GM21786 (cell line): ENCODE data around the gene IL1F10.

ENCODE experiments used
- ATAC-seq: cut with Tn5 transposase; IDR thresholded peaks from one replicate; pipeline ENCODE4 v1.9.1; 2021; ENCODE audit not compliant: unreplicated experiment

IL1F10 gene

GRCh38 chr2:113067681-113068080 lies at the start of gene IL1F10:
Gene IL1F10, plus strand, starts transcription at chr2:113067970. Its CDS starts 4,769 bp downstream, at chr2:113072739.
- no peak for ATAC-seq

- no peak for ATAC-seq
Observed at GRCh38 chr2:113018509-113018908, 49.3 kb upstream of the IL1F10 start.

GRCh38 chr2:113021312-113021711 lies 46.5 kb upstream of the IL1F10 start:
- ATAC-seq, result no peak

- ATAC-seq, result no peak
Observed at GRCh38 chr2:113024764-113025163, 43.0 kb upstream of the IL1F10 start.

- ATAC-seq, result no peak
Observed at GRCh38 chr2:113025737-113026136, 42.0 kb upstream of the IL1F10 start.

- no peak for ATAC-seq
Observed at GRCh38 chr2:113027691-113028090, 40.1 kb upstream of the IL1F10 start.

- no peak for ATAC-seq
Observed at GRCh38 chr2:113028112-113028511, 39.7 kb upstream of the IL1F10 start.

GRCh38 chr2:113032737-113033136 lies 35.0 kb upstream of the IL1F10 start:
- no peak for ATAC-seq

- ATAC-seq, result no peak
Observed at GRCh38 chr2:113034016-113034415, 33.8 kb upstream of the IL1F10 start.

GRCh38 chr2:113036763-113037162 lies 31.0 kb upstream of the IL1F10 start:
- ATAC-seq, result no peak

- ATAC-seq, result no peak
Observed at GRCh38 chr2:113038291-113038690, 29.5 kb upstream of the IL1F10 start.

GRCh38 chr2:113039158-113039557 lies 28.6 kb upstream of the IL1F10 start:
- no peak for ATAC-seq

- no peak for ATAC-seq
Observed at GRCh38 chr2:113039719-113040118, 28.1 kb upstream of the IL1F10 start.

GRCh38 chr2:113041871-113042270 lies 25.9 kb upstream of the IL1F10 start:
- no peak for ATAC-seq

- ATAC-seq, result no peak
Observed at GRCh38 chr2:113046465-113046864, 21.3 kb upstream of the IL1F10 start.

GRCh38 chr2:113050921-113051895 lies 16.6 kb upstream of the IL1F10 start:
- no peak for ATAC-seq

- no peak for ATAC-seq
Observed at GRCh38 chr2:113052396-113052917, 15.3 kb upstream of the IL1F10 start, which contains the start of gene IL36B. Gene IL36B, minus strand, starts transcription at chr2:113052867.

GRCh38 chr2:113053666-113054065 lies 14.1 kb upstream of the IL1F10 start:
- ATAC-seq, result no peak

- ATAC-seq, result no peak
Observed at GRCh38 chr2:113054066-113054465, 13.7 kb upstream of the IL1F10 start.

- no peak for ATAC-seq
Observed at GRCh38 chr2:113056521-113056920, 11.2 kb upstream of the IL1F10 start.

- no peak for ATAC-seq
Observed at GRCh38 chr2:113057117-113057516, 10.7 kb upstream of the IL1F10 start.

GRCh38 chr2:113058411-113058994 lies 9.3 kb upstream of the IL1F10 start:
- ATAC-seq, result no peak
